Retinal pigment epithelial cell (primary cell): ENCODE results near the gene UTS2R.
"Not testable (repeated sequence)": the region's sequence is repeated elsewhere in the genome, so short reads cannot be mapped to it uniquely, and the experiment has no call there.

Experiments used
- DNase-seq: peaks from one replicate; pipeline ENCODE4 v3.0.0-alpha.2; 2010; ENCODE audit warnings: low read depth
- H3K4me3 ChIP-seq: 2 replicates; pipeline ENCODE4 v1.5.1; 2011; ENCODE audit warnings: mild to moderate bottlenecking, low read length, control low read depth, moderate library complexity
- TF ChIP-seq, protein P1 (sequence below): conservative IDR thresholded peaks from 2 replicates; pipeline ENCODE4 v1.5.1; 2011; ENCODE audit warnings: low read depth, low read length, control low read depth, inconsistent platforms

The UTS2R gene

GRCh38 chr17:82380860-82381702 is 9.5 kb downstream of the UTS2R start:
- no peak for DNase-seq
- no peak overlapping the region for H3K4me3 ChIP-seq
- TF ChIP-seq, protein P1, sequence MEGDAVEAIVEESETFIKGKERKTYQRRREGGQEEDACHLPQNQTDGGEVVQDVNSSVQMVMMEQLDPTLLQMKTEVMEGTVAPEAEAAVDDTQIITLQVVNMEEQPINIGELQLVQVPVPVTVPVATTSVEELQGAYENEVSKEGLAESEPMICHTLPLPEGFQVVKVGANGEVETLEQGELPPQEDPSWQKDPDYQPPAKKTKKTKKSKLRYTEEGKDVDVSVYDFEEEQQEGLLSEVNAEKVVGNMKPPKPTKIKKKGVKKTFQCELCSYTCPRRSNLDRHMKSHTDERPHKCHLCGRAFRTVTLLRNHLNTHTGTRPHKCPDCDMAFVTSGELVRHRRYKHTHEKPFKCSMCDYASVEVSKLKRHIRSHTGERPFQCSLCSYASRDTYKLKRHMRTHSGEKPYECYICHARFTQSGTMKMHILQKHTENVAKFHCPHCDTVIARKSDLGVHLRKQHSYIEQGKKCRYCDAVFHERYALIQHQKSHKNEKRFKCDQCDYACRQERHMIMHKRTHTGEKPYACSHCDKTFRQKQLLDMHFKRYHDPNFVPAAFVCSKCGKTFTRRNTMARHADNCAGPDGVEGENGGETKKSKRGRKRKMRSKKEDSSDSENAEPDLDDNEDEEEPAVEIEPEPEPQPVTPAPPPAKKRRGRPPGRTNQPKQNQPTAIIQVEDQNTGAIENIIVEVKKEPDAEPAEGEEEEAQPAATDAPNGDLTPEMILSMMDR, result no peak

- not testable (repeated sequence) for DNase-seq, H3K4me3 ChIP-seq
Observed at GRCh38 chr17:82381703-82382009, 10.1 kb downstream of the UTS2R start.

GRCh38 chr17:82382220-82382932 is 10.8 kb downstream of the UTS2R start:
- not testable (repeated sequence) for DNase-seq, H3K4me3 ChIP-seq

- DNase-seq, result no peak
- TF ChIP-seq, protein P1, result no peak
- no peak overlapping the region for H3K4me3 ChIP-seq
Observed at GRCh38 chr17:82382933-82383255, 11.3 kb downstream of the UTS2R start.

DNA sequence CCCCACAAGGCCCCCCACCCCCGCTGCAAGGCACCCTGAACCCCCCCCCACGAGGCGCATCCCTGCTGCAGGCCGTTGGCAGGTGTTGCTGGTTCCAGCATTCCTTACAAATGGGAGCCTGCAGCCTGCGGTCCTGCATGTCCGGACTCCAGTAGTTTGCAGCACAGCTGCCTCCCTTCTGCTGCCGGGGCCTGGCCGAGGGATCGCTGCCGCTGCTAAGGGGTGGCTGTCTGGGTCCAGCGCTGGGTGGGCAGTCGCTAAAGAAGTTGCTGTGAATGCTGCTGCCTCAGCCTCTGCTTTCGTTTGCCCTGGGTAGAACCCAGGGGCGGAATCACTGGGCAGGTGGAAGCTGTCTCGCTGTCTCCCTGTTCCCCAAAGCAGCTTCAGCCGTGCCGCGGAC is 11.8 kb downstream of the UTS2R start:
- DNase-seq, result no peak
- TF ChIP-seq, protein P1, result no peak
- no peak overlapping the region for H3K4me3 ChIP-seq

DNA sequence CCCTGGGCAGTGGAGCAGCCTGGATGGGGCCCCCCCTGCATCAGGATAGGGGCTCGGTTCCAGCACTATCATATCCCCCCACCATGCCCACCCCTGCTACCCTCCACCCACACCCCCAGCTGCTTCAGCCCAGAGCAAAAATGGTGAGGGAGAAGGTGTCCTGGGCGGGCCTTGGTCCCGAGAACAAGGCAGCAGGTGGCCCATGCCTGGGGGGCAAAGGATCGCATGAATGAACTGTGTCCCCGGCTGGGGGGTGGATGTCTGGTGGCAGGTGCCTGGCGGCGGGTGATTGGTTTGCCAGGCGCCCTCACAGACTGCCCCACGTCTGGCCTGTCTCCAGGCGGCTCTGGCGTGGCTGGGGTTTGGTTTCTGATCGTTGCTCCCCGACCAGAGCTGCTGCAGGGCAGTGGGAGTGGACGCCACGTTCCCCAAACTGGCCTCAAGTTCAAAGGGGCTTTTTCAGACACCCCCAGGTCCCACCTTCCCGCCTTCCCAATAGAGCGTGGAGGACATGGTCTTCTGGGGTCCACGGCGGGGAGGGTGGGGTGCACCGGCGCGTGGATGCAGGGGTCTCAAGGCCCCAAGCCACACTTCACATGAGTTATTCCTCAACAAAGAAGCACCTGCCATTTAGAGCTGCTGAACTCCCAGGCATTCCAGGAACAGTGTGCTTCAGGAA is 12.6 kb downstream of the UTS2R start:
- TF ChIP-seq, protein P1, result no peak
- no peak overlapping the region for H3K4me3 ChIP-seq

GRCh38 chr17:82384730-82385481 is 13.3 kb downstream of the UTS2R start:
- no peak overlapping the region for H3K4me3 ChIP-seq
- TF ChIP-seq, protein P1, result no peak
- DNase-seq, result no peak

More for the DNA sequence above, 12.6 kb downstream of the UTS2R start:
- DNase-seq, result no peak
